Measurements from ENCODE around the gene ZNF681.

ZNF681 gene

GRCh38 chr19:23800868-23801267, 42.2 kb upstream of the ZNF681 start:
- Histone ChIP-seq H3K36me3 (ENCODE audit: control insufficient read depth in 1 of 2, insufficient read depth in 2 of 2, low read depth in 1 of 2, low read length in 2 of 2) (no peaks in the 10 kb centered on the region), H3K4me3 (ENCODE audit: insufficient read depth in 1 of 2, low read depth in 1 of 2, low read length in 2 of 2) (no peak overlapping the region), H2AK5ac (ENCODE audit: low read length, severe bottlenecking) (no peak overlapping the region), H3K79me1 (replicated peaks; ENCODE audit: low read length, poor library complexity, severe bottlenecking) (no peaks in the 10 kb centered on the region), H3K14ac (ENCODE audit: low read length in 2 of 2) (no peak overlapping the region), H3K9me3 (ENCODE audit: control insufficient read depth, low read length) (peaks cover 37% of the 10 kb centered on the region), H4K8ac (ENCODE audit: low read length) (no peak overlapping the region), H3K4me1 (ENCODE audit: control insufficient read depth, insufficient read depth, low read depth, low read length) (no peaks in the 10 kb centered on the region), H2AFZ (ENCODE audit: low read depth, low read length) (no peak overlapping the region), H3K4me2 (ENCODE audit: low read length, poor library complexity, severe bottlenecking) (no peak overlapping the region), H3K9ac (ENCODE audit: low read length) (no peak overlapping the region), H2BK15ac (ENCODE audit: low read depth, poor library complexity, severe bottlenecking) (no peak overlapping the region), H4K91ac (ENCODE audit: low read length) (no peak overlapping the region), H2BK5ac (ENCODE audit: low read depth, low read length, poor library complexity, severe bottlenecking) (no peak overlapping the region), H3K23ac (ENCODE audit: low read length in 2 of 2) (no peak overlapping the region), H3K27ac (ENCODE audit: low read length, poor library complexity, severe bottlenecking) (no peak overlapping the region), H2BK120ac (ENCODE audit: low read depth, low read length) (no peak overlapping the region), H3K4ac (ENCODE audit: low read depth in 1 of 2, low read length in 2 of 2) (no peak overlapping the region), H2BK12ac (ENCODE audit: low read length in 2 of 2) (no peak overlapping the region), H3K18ac (ENCODE audit: low read depth in 1 of 2, low read length in 2 of 2) (no peak overlapping the region), H3K27me3 (ENCODE audit: control insufficient read depth in 1 of 2, insufficient read depth in 1 of 2, low read length in 2 of 2) (no peaks in the 10 kb centered on the region)
- DNase-seq = no peak

GRCh38 chr19:23800271-23800670, 41.6 kb upstream of the ZNF681 start:
- Histone ChIP-seq H3K14ac (ENCODE audit: low read length in 2 of 2) (no peak overlapping the region), H3K9ac (ENCODE audit: low read length) (no peak overlapping the region), H3K9me3 (ENCODE audit: control insufficient read depth, low read length) (peaks cover 43% of the 10 kb centered on the region), H2BK12ac (ENCODE audit: low read length in 2 of 2) (no peak overlapping the region), H3K23ac (ENCODE audit: low read length in 2 of 2) (no peak overlapping the region), H2BK120ac (ENCODE audit: low read depth, low read length) (no peak overlapping the region), H3K79me1 (replicated peaks; ENCODE audit: low read length, poor library complexity, severe bottlenecking) (no peaks in the 10 kb centered on the region), H3K4me2 (ENCODE audit: low read length, poor library complexity, severe bottlenecking) (no peak overlapping the region), H3K4me1 (ENCODE audit: control insufficient read depth, insufficient read depth, low read depth, low read length) (no peaks in the 10 kb centered on the region), H3K4ac (ENCODE audit: low read depth in 1 of 2, low read length in 2 of 2) (no peak overlapping the region), H2AFZ (ENCODE audit: low read depth, low read length) (no peak overlapping the region), H3K27me3 (ENCODE audit: control insufficient read depth in 1 of 2, insufficient read depth in 1 of 2, low read length in 2 of 2) (no peaks in the 10 kb centered on the region), H3K36me3 (ENCODE audit: control insufficient read depth in 1 of 2, insufficient read depth in 2 of 2, low read depth in 1 of 2, low read length in 2 of 2) (no peaks in the 10 kb centered on the region), H4K91ac (ENCODE audit: low read length) (no peak overlapping the region), H4K8ac (ENCODE audit: low read length) (no peak overlapping the region), H2BK5ac (ENCODE audit: low read depth, low read length, poor library complexity, severe bottlenecking) (no peak overlapping the region), H2AK5ac (ENCODE audit: low read length, severe bottlenecking) (no peak overlapping the region), H3K27ac (ENCODE audit: low read length, poor library complexity, severe bottlenecking) (no peak overlapping the region), H3K18ac (ENCODE audit: low read depth in 1 of 2, low read length in 2 of 2) (no peak overlapping the region), H3K4me3 (ENCODE audit: insufficient read depth in 1 of 2, low read depth in 1 of 2, low read length in 2 of 2) (no peak overlapping the region), H2BK15ac (ENCODE audit: low read depth, poor library complexity, severe bottlenecking) (no peak overlapping the region)
- DNase-seq = no peak
- 100% methylated on average over 1 of the region's 3 CpGs for WGBS

- Histone ChIP-seq H2AK5ac (ENCODE audit: low read length, severe bottlenecking) (no peak overlapping the region), H4K8ac (ENCODE audit: low read length) (no peak overlapping the region), H2BK12ac (ENCODE audit: low read length in 2 of 2) (no peak overlapping the region), H3K79me1 (replicated peaks; ENCODE audit: low read length, poor library complexity, severe bottlenecking) (no peaks in the 10 kb centered on the region), H3K9me3 (ENCODE audit: control insufficient read depth, low read length) (peaks cover 51% of the 10 kb centered on the region), H3K27ac (ENCODE audit: low read length, poor library complexity, severe bottlenecking) (no peak overlapping the region), H2BK120ac (ENCODE audit: low read depth, low read length) (no peak overlapping the region), H4K91ac (ENCODE audit: low read length) (no peak overlapping the region), H3K23ac (ENCODE audit: low read length in 2 of 2) (no peak overlapping the region), H3K18ac (ENCODE audit: low read depth in 1 of 2, low read length in 2 of 2) (no peak overlapping the region), H3K4me1 (ENCODE audit: control insufficient read depth, insufficient read depth, low read depth, low read length) (no peaks in the 10 kb centered on the region), H3K4ac (ENCODE audit: low read depth in 1 of 2, low read length in 2 of 2) (no peak overlapping the region), H3K27me3 (ENCODE audit: control insufficient read depth in 1 of 2, insufficient read depth in 1 of 2, low read length in 2 of 2) (no peaks in the 10 kb centered on the region), H2AFZ (ENCODE audit: low read depth, low read length) (no peak overlapping the region), H2BK15ac (ENCODE audit: low read depth, poor library complexity, severe bottlenecking) (no peak overlapping the region), H3K36me3 (ENCODE audit: control insufficient read depth in 1 of 2, insufficient read depth in 2 of 2, low read depth in 1 of 2, low read length in 2 of 2) (no peaks in the 10 kb centered on the region), H3K9ac (ENCODE audit: low read length) (no peak overlapping the region), H3K4me3 (ENCODE audit: insufficient read depth in 1 of 2, low read depth in 1 of 2, low read length in 2 of 2) (no peak overlapping the region), H2BK5ac (ENCODE audit: low read depth, low read length, poor library complexity, severe bottlenecking) (no peak overlapping the region), H3K4me2 (ENCODE audit: low read length, poor library complexity, severe bottlenecking) (no peak overlapping the region), H3K14ac (ENCODE audit: low read length in 2 of 2) (no peak overlapping the region)
- no peak for DNase-seq
- 56% methylated on average over 3 of the region's 5 CpGs for WGBS
Observed at GRCh38 chr19:23799321-23799720, 40.6 kb upstream of the ZNF681 start.

GRCh38 chr19:23795462-23795861, 36.8 kb upstream of the ZNF681 start:
- no peaks in the 10 kb centered on the region for H3K79me1 ChIP-seq (replicated peaks; ENCODE audit: low read length, poor library complexity, severe bottlenecking)
- H2BK120ac ChIP-seq (ENCODE audit: low read depth, low read length) = no peak overlapping the region
- no peak overlapping the region for H2BK15ac ChIP-seq (ENCODE audit: low read depth, poor library complexity, severe bottlenecking)
- no peaks in the 10 kb centered on the region for H3K27me3 ChIP-seq (ENCODE audit: control insufficient read depth in 1 of 2, insufficient read depth in 1 of 2, low read length in 2 of 2)
- no peak overlapping the region for H3K18ac ChIP-seq (ENCODE audit: low read depth in 1 of 2, low read length in 2 of 2)
- H2BK12ac ChIP-seq (ENCODE audit: low read length in 2 of 2) = no peak overlapping the region
- no peak overlapping the region for H3K27ac ChIP-seq (ENCODE audit: low read length, poor library complexity, severe bottlenecking)
- H3K4me2 ChIP-seq (ENCODE audit: low read length, poor library complexity, severe bottlenecking) = no peak overlapping the region
- no peak overlapping the region for H4K91ac ChIP-seq (ENCODE audit: low read length)
- H2AK5ac ChIP-seq (ENCODE audit: low read length, severe bottlenecking) = no peak overlapping the region
- H2AFZ ChIP-seq (ENCODE audit: low read depth, low read length) = no peak overlapping the region
- no peak overlapping the region for H3K14ac ChIP-seq (ENCODE audit: low read length in 2 of 2)
- H3K9ac ChIP-seq (ENCODE audit: low read length) = no peak overlapping the region
- no peak overlapping the region for H3K4ac ChIP-seq (ENCODE audit: low read depth in 1 of 2, low read length in 2 of 2)
- H3K36me3 ChIP-seq (ENCODE audit: control insufficient read depth in 1 of 2, insufficient read depth in 2 of 2, low read depth in 1 of 2, low read length in 2 of 2) = no peaks in the 10 kb centered on the region
- H3K9me3 ChIP-seq (ENCODE audit: control insufficient read depth, low read length) = peaks cover 56% of the 10 kb centered on the region
- H3K4me3 ChIP-seq (ENCODE audit: insufficient read depth in 1 of 2, low read depth in 1 of 2, low read length in 2 of 2) = no peak overlapping the region
- no peaks in the 10 kb centered on the region for H3K4me1 ChIP-seq (ENCODE audit: control insufficient read depth, insufficient read depth, low read depth, low read length)
- H3K23ac ChIP-seq (ENCODE audit: low read length in 2 of 2) = no peak overlapping the region
- no peak overlapping the region for H2BK5ac ChIP-seq (ENCODE audit: low read depth, low read length, poor library complexity, severe bottlenecking)
- H4K8ac ChIP-seq (ENCODE audit: low read length) = no peak overlapping the region
- no peak for DNase-seq

Data from mesenchymal stem cell (in vitro differentiated cells and primary cell).